ENCODE results near the gene IFT25. TPM values are rescaled to one million over a fixed set of nuclear protein-coding genes. Genes with fewer than 3 reads are reported as not detected.

IFT25 gene
- total RNA-seq, 1 donor from 2014 or later = 20.4 TPM

- Mint-ChIP-seq H3K36me3 (ENCODE audit: low read depth) (no peaks in the 10 kb centered on the region), H3K9me3 (ENCODE audit: low read depth) (no peaks in the 10 kb centered on the region), H3K27ac (ENCODE audit: unreplicated experiment) (peak overlapping the region; percentile 89), H3K4me3 (ENCODE audit: unreplicated experiment) (no peak overlapping the region), H3K4me1 (ENCODE audit: low read depth) (peaks cover 40% of the 10 kb centered on the region), H3K27me3 (ENCODE audit: low read depth) (no peaks in the 10 kb centered on the region)
- no peak for TF ChIP-seq CTCF (IDR thresholded peaks at IDR 0.05)
- no peak for DNase-seq (ENCODE audit: low spot score)
Measured at GRCh38 chr1:53896635-53897229, 48.8 kb downstream of the IFT25 start.

- H3K27ac Mint-ChIP-seq (ENCODE audit: unreplicated experiment) = no peak overlapping the region
- no peak overlapping the region for H3K4me3 Mint-ChIP-seq (ENCODE audit: unreplicated experiment)
- peaks cover 38% of the 10 kb centered on the region for H3K4me1 Mint-ChIP-seq (ENCODE audit: low read depth)
- H3K9me3 Mint-ChIP-seq (ENCODE audit: low read depth) = no peaks in the 10 kb centered on the region
- no peaks in the 10 kb centered on the region for H3K27me3 Mint-ChIP-seq (ENCODE audit: low read depth)
- no peak for TF ChIP-seq CTCF (IDR thresholded peaks at IDR 0.05)
- H3K36me3 Mint-ChIP-seq (ENCODE audit: low read depth) = no peaks in the 10 kb centered on the region
- no peak for DNase-seq (ENCODE audit: low spot score)
Measured at GRCh38 chr1:53895421-53895820, 50.1 kb downstream of the IFT25 start.

GRCh38 chr1:53894644-53895043, 50.9 kb downstream of the IFT25 start:
- Mint-ChIP-seq H3K4me3 (ENCODE audit: unreplicated experiment) (no peak overlapping the region), H3K9me3 (ENCODE audit: low read depth) (no peaks in the 10 kb centered on the region), H3K36me3 (ENCODE audit: low read depth) (no peaks in the 10 kb centered on the region), H3K4me1 (ENCODE audit: low read depth) (peaks cover 43% of the 10 kb centered on the region), H3K27ac (ENCODE audit: unreplicated experiment) (no peak overlapping the region), H3K27me3 (ENCODE audit: low read depth) (no peaks in the 10 kb centered on the region)
- no peak for DNase-seq (ENCODE audit: low spot score)
- no peak for TF ChIP-seq CTCF (IDR thresholded peaks at IDR 0.05)

GRCh38 chr1:53893999-53894636, 51.4 kb downstream of the IFT25 start, which contains the start of gene DIO1:
Gene DIO1, plus strand, starts transcription at chr1:53894187. Its CDS starts 24 bp downstream, at chr1:53894211.
- H3K9me3 Mint-ChIP-seq (ENCODE audit: low read depth) = no peaks in the 10 kb centered on the region
- H3K27ac Mint-ChIP-seq (ENCODE audit: unreplicated experiment) = no peak within 1 kb of the TSS
- no peak within 1 kb of the TSS for H3K4me3 Mint-ChIP-seq (ENCODE audit: unreplicated experiment)
- no peaks in the 10 kb centered on the region for H3K36me3 Mint-ChIP-seq (ENCODE audit: low read depth)
- H3K4me1 Mint-ChIP-seq (ENCODE audit: low read depth) = peaks cover 41% of the 10 kb centered on the region
- no peak for DNase-seq (ENCODE audit: low spot score)
- no peaks in the 10 kb centered on the region for H3K27me3 Mint-ChIP-seq (ENCODE audit: low read depth)
- TF ChIP-seq CTCF (IDR thresholded peaks at IDR 0.05) = no peak

- Mint-ChIP-seq H3K4me1 (ENCODE audit: low read depth) (peaks cover 37% of the 10 kb centered on the region), H3K27ac (ENCODE audit: unreplicated experiment) (no peak overlapping the region), H3K4me3 (ENCODE audit: unreplicated experiment) (no peak overlapping the region), H3K36me3 (ENCODE audit: low read depth) (no peaks in the 10 kb centered on the region), H3K9me3 (ENCODE audit: low read depth) (no peaks in the 10 kb centered on the region), H3K27me3 (ENCODE audit: low read depth) (no peaks in the 10 kb centered on the region)
- no peak for DNase-seq (ENCODE audit: low spot score)
- no peak for TF ChIP-seq CTCF (IDR thresholded peaks at IDR 0.05)
Measured at GRCh38 chr1:53892911-53893310, 52.6 kb downstream of the IFT25 start.
